HG03575 (cell line): ENCODE data around the gene SLC5A6.

Source experiments
- ATAC-seq: cut with Tn5 transposase; IDR thresholded peaks from one replicate; pipeline ENCODE4 v1.9.1; 2021; ENCODE audit not compliant: unreplicated experiment, insufficient number of reproducible peaks, low FRiP score; ENCODE audit errors: extremely low read depth

Gene SLC5A6

DNA sequence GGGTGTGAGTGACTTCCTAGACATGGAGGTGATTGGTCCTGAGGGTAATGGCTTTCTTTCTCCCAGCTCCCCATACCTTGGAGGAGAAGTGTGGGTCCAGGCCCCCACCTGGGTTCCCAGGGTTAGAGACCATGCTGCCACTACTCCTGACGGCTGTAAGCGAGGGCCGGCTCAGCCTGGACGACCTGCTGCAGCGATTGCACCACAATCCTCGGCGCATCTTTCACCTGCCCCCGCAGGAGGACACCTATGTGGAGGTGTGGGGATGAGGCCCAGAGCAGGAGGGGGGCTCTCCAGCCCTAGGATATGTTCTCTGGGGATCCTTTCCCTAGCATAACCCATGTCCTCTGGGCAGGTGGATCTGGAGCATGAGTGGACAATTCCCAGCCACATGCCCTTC lies 26.9 kb upstream of the SLC5A6 start:
- ATAC-seq: no peak

DNA sequence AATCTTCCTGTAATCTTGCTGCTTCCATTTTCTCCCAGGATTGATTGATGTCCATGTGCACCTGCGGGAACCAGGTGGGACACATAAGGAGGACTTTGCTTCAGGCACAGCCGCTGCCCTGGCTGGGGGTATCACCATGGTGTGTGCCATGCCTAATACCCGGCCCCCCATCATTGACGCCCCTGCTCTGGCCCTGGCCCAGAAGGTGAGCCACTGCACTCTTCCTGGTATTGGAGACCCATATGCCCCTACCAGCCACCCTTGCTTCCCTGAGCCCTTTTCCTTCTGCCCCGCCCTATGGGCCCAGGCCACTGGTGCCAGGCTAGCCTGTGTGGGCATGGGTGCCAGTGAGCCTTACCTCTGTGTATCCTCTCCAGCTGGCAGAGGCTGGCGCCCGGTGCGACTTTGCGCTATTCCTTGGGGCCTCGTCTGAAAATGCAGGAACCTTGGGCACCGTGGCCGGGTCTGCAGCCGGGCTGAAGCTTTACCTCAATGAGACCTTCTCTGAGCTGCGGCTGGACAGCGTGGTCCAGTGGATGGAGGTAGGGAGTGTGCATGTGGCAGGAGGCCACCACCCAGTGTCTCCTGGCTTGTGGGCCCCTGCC lies 25.4 kb upstream of the SLC5A6 start:
- no peak for ATAC-seq

DNA sequence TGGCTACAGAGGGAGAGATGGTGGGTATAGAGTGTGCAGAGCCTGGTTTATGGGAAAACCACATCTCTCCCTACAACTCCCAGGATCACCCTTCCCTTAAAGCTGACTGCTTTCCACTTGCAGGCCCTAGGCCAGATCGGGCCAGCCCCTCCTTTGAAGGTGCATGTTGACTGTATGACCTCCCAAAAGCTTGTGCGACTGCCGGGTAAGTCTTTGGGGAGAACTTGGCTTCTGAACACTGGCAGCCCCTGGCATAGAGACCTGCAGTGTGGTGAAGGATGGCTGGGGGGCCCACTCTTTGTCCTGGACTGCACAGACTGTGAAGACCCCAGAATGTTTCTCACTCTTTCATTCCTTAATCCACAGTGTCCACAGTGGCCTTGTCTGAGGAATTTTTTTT lies 24.6 kb upstream of the SLC5A6 start:
- ATAC-seq: no peak

DNA sequence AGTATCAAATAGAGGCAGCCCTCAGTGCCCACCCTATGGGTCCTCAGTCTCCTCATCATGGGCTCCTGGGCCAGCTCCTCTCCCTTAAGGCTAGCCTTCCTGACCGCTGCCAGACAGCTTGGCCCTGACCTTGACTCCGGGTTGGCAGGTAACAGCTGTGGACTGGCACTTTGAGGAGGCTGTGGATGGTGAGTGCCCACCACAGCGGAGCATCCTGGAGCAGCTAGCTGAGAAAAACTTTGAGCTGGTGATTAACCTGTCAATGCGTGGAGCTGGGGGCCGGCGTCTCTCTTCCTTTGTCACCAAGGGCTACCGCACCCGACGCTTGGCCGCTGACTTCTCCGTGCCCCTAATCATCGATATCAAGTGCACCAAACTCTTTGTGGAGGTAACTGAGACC lies 24.1 kb upstream of the SLC5A6 start:
- ATAC-seq: no peak

DNA sequence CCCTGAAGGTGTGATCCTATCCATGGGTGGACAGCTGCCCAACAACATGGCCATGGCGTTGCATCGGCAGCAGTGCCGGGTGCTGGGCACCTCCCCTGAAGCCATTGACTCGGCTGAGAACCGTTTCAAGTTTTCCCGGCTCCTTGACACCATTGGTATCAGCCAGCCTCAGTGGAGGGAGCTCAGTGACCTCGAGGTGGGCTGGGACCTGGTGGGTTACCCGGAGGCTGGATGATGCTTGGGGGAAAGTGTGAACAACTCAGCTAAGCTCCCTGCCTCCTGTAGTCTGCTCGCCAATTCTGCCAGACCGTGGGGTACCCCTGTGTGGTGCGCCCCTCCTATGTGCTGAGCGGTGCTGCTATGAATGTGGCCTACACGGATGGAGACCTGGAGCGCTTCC lies 21.3 kb upstream of the SLC5A6 start:
- no peak for ATAC-seq

DNA sequence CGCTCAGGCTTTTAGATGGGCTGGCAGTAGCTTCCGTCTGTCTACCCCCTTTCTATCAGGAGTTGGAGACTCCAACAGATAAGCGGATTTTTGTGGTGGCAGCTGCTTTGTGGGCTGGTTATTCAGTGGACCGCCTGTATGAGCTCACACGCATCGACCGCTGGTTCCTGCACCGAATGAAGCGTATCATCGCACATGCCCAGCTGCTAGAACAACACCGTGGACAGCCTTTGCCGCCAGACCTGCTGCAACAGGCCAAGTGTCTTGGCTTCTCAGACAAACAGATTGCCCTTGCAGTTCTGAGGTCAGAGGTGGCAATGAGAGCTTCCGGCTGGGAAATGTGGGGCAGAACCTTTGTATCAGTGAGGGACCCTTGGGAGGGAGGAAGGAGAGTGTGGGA lies 19.9 kb upstream of the SLC5A6 start:
- ATAC-seq: no peak

DNA sequence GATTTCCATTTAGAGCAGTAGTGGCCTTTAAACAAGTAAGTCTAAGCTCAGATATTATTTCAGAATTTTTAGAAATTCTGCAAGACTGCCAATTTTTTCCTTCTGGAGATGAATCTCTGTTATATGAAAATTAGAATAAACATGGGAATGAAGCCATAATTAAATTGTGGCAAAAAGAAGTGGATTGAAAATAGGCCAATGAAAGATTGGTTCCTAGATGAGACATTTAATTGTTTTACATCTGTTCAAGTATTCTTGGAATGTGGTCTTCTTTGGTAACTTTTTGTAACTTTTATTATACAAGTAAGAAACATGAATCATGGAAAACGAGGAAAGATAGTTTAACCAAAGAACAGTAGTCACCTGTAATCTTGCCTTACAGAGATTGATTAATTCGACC lies 15.4 kb upstream of the SLC5A6 start:
- ATAC-seq: no peak

DNA sequence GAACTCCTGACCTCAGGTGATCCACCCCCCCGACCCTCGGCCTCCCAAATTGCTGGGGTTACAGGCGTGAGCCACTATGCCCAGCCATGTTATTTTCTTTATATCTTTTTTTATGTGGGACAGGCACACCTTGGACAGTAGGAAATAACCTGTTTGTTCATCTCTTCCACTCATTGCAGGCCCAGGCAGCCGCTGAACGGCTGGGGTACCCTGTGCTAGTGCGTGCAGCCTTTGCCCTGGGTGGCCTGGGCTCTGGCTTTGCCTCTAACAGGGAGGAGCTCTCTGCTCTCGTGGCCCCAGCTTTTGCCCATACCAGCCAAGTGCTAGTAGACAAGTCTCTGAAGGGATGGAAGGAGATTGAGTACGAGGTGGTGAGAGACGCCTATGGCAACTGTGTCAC lies 13.5 kb upstream of the SLC5A6 start:
- no peak for ATAC-seq

DNA sequence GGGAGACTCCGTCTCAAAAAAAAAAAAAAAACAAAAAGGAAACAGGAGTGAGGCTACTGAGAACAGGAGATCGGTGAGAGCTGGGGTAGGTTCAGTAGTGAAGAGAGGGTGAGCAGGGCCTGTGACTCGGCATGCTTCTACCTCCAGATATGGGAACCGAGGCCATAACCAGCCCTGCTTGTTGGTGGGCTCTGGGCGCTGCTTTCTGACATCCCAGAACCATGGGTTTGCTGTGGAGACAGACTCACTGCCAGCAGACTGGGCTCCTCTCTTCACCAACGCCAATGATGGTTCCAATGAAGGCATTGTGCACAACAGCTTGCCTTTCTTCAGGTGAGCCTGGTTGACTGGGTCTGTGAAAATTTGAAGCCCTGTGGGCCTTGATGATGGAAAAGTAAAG lies 11.3 kb upstream of the SLC5A6 start:
- no peak for ATAC-seq

DNA sequence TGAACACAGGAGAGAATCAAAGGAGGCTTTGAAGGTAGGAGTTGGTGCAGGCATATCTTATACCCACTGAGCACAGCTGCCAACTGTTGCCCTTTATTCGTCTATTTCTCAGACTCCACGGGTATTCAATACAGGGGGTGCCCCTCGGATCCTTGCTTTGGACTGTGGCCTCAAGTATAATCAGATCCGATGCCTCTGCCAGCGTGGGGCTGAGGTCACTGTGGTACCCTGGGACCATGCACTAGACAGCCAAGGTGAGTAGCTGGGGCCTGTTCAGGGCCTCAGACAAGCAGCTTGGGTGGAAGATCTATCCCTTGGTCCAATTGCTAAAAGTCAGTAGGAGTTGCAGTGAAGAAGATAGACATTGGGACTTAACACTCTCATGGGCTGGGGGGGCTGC lies 10.3 kb upstream of the SLC5A6 start:
- ATAC-seq: no peak

DNA sequence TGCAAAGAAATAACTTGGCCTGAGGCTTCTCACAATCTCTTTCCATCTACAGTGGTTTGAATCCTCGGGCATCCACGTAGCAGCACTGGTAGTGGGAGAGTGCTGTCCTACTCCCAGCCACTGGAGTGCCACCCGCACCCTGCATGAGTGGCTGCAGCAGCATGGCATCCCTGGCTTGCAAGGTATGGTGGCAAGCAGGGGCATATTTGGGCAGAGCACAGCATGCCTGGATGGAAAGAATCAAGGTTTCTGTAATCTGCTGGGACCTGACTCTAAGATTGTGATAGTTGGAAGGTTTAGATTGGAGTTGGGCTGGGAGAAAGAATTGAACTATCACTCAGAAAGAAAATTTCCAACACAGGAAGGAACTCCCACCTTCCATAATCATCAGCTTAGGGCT lies 9.1 kb upstream of the SLC5A6 start:
- ATAC-seq: no peak

DNA sequence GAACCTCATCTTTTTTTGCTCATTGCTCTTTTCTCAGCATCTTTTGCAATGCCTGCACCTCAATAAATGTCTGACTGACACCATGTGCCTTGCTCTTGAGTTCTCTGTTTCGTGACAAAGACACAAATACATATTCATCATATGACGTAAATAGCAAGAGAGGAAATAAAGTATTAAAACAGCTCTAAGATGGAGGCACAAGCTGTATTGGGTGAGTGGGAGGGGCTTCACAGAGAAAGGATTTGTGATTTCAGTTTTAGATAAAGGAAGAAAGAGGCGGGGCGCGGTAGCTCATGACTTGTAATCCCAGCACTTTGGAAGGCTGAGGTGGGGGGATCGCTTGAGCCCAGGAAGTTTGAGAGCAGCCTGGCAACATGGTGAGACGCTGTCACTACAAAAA lies 8.0 kb upstream of the SLC5A6 start:
- no peak for ATAC-seq

DNA sequence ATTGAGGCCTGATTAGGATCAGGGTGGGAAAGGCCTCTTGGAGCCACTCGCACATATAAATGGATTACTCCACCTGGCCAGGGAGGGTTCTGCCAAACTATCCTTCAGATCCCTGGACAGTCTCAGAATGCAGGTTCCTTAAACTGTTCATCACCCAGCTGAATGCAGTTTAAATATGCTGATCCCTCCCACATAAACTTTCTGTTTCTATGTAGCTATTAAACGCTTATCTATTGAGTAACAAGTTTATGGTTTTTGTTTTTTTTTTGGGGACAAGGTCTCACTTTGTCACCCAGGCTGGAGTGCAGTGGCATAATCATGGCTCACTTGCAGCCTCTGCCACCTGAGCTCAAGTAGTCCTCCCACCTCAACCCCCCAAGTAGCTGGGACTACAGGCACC lies 7.0 kb upstream of the SLC5A6 start:
- ATAC-seq: no peak

DNA sequence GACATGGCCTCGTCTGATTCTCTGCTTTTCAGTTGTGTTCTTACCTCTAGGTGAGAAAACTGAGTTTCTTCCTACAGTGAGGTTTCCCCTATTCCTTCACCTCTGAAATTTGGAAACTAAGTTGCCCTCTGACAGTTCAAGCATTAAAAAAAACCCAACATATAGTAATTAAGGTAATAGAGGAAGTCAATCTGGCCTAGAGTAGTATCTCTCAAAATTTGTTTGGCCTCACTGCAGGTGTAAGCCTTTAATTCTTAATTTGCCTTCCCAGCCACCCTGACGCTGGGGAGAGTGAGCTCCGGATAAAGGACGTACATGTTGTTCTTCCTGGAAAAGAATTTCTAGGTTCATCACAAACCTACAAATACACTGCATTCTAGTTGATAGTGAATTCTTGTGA lies 6.5 kb upstream of the SLC5A6 start:
- no peak for ATAC-seq

DNA sequence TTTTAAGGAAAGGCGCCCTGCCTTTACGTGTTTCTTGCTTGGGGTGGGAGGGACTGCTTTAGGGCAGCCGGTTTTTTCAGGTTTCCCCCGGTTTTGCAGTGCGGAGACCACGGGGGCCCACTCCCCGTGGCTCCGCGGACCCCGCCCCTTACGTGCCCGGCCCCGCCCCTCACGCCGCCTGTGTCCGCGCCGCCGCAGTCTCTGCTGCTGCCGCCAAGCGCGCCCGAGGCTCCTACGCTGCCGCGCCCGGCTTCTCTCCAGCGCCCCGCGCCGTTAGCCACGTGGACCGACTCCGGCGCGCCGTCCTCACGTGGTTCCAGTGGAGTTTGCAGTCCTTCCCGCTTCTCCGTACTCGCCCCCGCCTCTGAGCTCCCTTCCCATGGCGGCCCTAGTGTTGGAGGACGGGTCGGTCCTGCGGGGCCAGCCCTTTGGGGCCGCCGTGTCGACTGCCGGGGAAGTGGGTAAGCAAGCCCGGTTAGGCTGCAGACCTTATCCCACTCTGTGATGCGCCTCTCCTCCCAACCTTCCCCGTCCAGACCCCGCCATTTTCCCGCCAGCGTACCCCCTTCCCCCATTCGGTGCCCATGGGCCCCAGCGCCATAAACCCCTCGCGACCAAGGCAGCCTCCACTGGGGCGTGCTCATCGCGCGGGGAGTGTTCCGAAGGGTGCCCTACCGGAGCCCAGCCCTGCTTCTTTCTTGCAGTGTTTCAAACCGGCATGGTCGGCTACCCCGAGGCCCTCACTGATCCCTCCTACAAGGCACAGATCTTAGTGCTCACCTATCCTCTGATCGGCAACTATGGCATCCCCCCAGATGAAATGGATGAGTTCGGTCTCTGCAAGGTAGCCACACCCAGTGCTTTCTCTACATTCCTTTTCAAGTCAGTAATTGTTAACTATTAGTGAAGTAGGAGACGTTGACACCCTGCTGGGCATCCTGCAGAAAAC lies 5.4 kb upstream of the SLC5A6 start, which contains the start of gene CAD:
TSS of gene CAD (plus strand) at position 197 of the 949 bp plus-strand sequence. CDS start at position 380, 183 bp downstream.
- no peak for ATAC-seq

DNA sequence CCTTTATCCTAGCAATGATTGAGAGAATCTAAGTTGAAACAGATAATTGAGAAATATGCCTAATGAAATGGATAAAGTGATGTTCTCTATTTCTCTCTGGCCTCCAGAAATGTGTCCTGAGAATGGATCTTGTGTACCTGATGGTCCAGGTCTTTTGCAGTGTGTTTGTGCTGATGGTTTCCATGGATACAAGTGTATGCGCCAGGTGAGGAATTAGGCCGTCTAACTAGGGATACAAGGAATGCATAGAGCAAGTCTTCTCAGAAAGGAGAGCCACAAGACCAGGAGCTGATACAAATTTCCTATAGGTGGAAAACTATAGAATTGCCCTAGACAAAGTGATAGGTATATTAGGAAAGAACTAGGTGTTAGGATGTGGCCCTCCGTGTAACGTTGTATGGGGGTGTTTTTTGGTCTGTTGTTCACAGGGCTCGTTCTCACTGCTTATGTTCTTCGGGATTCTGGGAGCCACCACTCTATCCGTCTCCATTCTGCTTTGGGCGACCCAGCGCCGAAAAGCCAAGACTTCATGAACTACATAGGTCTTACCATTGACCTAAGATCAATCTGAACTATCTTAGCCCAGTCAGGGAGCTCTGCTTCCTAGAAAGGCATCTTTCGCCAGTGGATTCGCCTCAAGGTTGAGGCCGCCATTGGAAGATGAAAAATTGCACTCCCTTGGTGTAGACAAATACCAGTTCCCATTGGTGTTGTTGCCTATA lies 4.5 kb upstream of the SLC5A6 start:
- ATAC-seq: no peak

DNA sequence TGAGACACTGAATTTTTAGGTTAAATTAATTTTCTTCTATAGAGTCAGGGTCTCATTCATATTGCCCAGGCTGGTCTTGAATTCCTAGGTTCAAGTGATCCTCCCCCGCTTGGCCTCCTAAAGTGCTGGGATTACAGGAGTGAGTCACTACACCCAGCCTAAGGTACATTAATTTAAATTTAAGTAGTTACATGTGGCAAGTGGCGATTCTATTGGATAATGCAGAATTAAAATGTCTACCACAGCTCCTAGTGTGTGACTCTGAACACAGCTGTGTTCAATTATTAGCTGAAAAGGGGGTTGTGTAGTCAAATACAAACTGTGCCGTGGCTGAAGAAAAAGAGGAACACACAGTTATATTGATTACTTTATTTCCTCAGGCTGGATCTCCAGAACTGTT lies 2.9 kb upstream of the SLC5A6 start:
- no peak for ATAC-seq

DNA sequence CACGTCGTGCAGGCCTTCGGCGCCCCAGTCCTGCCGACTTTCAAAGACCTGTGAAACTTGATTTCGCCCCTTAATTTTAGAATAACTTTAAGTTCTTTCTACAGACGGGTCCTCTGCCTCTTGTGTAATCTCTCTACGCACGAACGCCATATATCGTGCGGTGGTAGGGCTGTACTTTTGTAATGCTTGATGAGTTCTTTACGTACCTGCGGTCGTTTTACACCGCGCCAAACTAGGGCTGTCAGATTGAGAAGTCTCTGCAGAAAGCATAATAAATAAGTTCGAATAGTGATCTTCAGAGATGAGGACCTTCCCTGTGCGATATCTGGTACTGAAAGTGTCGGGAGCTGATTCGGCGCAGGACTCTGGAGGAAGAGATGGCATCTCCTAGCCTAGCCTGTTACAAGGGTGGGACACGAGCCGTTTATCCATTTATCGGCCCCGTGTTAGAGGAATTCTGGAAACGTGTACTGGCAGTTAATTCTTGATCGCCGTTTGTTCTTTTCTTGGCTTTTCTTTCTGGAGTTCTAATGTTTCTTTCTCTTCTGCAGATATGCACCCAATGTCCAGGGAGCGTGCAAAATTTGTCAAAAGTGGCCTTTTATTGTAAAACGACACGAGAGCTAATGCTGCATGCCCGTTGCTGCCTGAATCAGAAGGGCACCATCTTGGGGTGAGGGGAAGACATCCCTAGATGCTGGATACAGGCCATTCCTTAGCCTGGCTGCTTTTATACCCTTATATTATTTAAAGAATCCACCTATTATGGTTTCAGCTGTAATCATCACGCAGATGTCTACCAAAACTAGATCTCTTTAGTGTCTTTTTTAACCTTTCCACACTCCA lies 781 bp upstream of the SLC5A6 start:
- ATAC-seq: no peak
